DMS114 treated with DMSO at 0.1 percent for 48 hours (cell line): ENCODE results near the gene OLIG2.

ENCODE experiments used
- DNase-seq: peaks from one replicate; lab custom pipeline; 2025; ENCODE audit not compliant: unreplicated experiment; lab: John Stamatoyannopoulos, UW

The OLIG2 gene

GRCh38 chr21:33019885-33020557 lies 5.7 kb upstream of the OLIG2 start:
- DNase-seq: no peak

GRCh38 chr21:33020558-33021100 lies 5.1 kb upstream of the OLIG2 start:
- DNase-seq: no peak

DNA sequence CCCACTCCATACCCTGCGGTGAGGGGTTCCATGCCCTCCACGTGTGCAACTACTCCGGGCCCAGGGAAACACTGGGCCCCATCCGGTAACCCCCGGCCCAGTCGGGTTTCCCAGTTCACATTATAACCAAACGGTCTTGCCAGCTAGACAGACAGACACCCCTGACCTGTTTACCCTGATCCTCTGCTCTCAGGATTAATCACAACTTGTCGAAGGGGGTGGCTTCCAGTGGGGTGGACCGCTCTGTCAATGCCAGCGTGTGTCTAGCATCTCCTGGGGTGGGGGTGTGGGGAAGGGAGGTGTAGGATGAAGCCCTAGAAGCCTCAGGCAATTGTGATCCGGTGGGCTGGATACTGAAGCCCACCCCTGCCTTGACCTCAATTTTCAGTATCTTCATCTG lies 4.6 kb upstream of the OLIG2 start:
- DNase-seq: no peak

GRCh38 chr21:33021667-33022066 lies 4.1 kb upstream of the OLIG2 start:
- no peak for DNase-seq

GRCh38 chr21:33022489-33022827 lies 3.3 kb upstream of the OLIG2 start:
- no peak for DNase-seq

- DNase-seq: no peak
These were observed 2.7 kb upstream of the OLIG2 start for GRCh38 chr21:33022828-33023573.

DNA sequence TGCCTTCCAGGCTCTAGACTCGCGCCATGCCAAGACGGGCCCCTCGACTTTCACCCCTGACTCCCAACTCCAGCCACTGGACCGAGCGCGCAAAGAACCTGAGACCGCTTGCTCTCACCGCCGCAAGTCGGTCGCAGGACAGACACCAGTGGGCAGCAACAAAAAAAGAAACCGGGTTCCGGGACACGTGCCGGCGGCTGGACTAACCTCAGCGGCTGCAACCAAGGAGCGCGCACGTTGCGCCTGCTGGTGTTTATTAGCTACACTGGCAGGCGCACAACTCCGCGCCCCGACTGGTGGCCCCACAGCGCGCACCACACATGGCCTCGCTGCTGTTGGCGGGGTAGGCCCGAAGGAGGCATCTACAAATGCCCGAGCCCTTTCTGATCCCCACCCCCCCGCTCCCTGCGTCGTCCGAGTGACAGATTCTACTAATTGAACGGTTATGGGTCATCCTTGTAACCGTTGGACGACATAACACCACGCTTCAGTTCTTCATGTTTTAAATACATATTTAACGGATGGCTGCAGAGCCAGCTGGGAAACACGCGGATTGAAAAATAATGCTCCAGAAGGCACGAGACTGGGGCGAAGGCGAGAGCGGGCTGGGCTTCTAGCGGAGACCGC lies 2.0 kb upstream of the OLIG2 start:
- DNase-seq: no peak

DNA sequence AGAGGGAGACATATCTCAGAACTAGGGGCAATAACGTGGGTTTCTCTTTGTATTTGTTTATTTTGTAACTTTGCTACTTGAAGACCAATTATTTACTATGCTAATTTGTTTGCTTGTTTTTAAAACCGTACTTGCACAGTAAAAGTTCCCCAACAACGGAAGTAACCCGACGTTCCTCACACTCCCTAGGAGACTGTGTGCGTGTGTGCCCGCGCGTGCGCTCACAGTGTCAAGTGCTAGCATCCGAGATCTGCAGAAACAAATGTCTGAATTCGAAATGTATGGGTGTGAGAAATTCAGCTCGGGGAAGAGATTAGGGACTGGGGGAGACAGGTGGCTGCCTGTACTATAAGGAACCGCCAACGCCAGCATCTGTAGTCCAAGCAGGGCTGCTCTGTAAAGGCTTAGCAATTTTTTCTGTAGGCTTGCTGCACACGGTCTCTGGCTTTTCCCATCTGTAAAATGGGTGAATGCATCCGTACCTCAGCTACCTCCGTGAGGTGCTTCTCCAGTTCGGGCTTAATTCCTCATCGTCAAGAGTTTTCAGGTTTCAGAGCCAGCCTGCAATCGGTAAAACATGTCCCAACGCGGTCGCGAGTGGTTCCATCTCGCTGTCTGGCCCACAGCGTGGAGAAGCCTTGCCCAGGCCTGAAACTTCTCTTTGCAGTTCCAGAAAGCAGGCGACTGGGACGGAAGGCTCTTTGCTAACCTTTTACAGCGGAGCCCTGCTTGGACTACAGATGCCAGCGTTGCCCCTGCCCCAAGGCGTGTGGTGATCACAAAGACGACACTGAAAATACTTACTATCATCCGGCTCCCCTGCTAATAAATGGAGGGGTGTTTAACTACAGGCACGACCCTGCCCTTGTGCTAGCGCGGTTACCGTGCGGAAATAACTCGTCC lies 1.3 kb upstream of the OLIG2 start:
- no peak for DNase-seq

DNA sequence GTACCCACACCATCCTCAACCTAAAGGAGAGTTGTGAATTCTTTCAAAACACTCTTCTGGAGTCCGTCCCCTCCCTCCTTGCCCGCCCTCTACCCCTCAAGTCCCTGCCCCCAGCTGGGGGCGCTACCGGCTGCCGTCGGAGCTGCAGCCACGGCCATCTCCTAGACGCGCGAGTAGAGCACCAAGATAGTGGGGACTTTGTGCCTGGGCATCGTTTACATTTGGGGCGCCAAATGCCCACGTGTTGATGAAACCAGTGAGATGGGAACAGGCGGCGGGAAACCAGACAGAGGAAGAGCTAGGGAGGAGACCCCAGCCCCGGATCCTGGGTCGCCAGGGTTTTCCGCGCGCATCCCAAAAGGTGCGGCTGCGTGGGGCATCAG lies 638 bp upstream of the OLIG2 start:
- no peak for DNase-seq

DNA sequence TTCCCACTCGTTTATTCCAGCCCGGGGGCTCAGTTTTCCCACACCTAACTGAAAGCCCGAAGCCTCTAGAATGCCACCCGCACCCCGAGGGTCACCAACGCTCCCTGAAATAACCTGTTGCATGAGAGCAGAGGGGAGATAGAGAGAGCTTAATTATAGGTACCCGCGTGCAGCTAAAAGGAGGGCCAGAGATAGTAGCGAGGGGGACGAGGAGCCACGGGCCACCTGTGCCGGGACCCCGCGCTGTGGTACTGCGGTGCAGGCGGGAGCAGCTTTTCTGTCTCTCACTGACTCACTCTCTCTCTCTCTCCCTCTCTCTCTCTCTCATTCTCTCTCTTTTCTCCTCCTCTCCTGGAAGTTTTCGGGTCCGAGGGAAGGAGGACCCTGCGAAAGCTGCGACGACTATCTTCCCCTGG lies 716 bp downstream of the OLIG2 start:
- DNase-seq: no peak

DNA sequence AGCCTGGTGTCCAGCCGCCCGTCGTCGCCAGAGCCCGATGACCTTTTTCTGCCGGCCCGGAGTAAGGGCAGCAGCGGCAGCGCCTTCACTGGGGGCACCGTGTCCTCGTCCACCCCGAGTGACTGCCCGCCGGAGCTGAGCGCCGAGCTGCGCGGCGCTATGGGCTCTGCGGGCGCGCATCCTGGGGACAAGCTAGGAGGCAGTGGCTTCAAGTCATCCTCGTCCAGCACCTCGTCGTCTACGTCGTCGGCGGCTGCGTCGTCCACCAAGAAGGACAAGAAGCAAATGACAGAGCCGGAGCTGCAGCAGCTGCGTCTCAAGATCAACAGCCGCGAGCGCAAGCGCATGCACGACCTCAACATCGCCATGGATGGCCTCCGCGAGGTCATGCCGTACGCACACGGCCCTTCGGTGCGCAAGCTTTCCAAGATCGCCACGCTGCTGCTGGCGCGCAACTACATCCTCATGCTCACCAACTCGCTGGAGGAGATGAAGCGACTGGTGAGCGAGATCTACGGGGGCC lies 1.2 kb downstream of the OLIG2 start:
- no peak for DNase-seq

DNA sequence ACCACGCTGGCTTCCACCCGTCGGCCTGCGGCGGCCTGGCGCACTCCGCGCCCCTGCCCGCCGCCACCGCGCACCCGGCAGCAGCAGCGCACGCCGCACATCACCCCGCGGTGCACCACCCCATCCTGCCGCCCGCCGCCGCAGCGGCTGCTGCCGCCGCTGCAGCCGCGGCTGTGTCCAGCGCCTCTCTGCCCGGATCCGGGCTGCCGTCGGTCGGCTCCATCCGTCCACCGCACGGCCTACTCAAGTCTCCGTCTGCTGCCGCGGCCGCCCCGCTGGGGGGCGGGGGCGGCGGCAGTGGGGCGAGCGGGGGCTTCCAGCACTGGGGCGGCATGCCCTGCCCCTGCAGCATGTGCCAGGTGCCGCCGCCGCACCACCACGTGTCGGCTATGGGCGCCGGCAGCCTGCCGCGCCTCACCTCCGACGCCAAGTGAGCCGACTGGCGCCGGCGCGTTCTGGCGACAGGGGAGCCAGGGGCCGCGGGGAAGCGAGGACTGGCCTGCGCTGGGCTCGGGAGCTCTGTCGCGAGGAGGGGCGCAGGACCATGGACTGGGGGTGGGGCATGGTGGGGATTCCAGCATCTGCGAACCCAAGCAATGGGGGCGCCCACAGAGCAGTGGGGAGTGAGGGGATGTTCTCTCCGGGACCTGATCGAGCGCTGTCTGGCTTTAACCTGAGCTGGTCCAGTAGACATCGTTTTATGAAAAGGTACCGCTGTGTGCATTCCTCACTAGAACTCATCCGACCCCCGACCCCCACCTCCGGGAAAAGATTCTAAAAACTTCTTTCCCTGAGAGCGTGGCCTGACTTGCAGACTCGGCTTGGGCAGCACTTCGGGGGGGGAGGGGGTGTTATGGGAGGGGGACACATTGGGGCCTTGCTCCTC lies 1.9 kb downstream of the OLIG2 start:
- DNase-seq: no peak

- no peak for DNase-seq
These were observed 2.5 kb downstream of the OLIG2 start for GRCh38 chr21:33028287-33028670.

- DNase-seq: no peak
These were observed 3.1 kb downstream of the OLIG2 start for GRCh38 chr21:33028773-33029384.

DNA sequence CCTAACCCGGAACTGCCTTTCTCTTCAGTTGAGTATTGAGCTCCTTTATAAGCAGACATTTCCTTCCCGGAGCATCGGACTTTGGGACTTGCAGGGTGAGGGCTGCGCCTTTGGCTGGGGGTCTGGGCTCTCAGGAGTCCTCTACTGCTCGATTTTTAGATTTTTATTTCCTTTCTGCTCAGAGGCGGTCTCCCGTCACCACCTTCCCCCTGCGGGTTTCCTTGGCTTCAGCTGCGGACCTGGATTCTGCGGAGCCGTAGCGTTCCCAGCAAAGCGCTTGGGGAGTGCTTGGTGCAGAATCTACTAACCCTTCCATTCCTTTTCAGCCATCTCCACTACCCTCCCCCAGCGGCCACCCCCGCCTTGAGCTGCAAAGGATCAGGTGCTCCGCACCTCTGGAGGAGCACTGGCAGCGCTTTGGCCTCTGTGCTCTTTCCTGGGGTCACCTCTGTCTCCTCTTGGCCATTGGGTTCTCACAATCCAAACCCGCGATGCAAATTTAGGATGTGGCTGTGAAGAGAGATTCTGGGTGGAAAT lies 3.7 kb downstream of the OLIG2 start:
- DNase-seq: no peak

- DNase-seq: no peak
These were observed 4.3 kb downstream of the OLIG2 start for GRCh38 chr21:33029975-33030461.

DNA sequence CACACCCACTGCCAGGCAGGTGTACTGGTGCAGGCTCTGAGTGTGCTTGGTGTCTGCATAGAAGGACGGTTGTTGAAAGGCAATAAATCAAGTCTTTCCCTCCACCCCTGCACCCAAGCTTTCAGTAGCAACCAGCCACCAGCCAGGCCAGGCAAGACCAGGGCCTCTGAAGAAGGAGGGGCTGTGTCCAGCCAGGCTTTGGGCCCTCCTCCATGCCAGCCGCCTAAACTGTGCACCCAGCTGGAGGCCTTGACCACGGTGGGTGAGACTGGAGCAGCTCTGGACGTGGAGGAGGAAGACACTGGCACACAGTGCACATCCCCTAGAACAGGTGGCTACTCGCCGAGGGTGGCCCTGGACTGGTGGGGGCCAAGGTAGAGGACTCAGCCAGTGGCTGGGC lies 4.9 kb downstream of the OLIG2 start:
- DNase-seq: no peak

- DNase-seq: no peak
These were observed 5.6 kb downstream of the OLIG2 start for GRCh38 chr21:33031152-33031911.
